ENCODE results near the gene MPP7.

Gene MPP7

DNA sequence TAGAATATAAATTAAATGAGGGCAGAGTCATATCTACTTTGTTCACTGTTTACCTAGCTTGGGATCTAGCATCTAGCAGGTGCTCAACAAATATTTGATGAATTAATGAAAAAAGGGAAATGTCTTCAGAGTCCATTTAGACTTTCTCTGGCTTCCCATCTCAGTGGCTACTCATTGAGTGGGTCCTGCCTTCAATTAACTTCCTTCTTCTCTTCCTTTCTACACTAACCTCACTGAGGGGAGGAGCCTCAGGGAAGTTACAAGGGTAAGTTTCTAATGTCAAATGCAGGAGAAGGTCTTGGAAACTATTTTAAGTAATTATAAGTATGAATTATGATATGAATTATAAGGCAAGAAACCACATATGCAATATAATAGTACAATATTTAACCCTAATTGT, 28.2 kb upstream of the MPP7 start:
- Histone ChIP-seq H4K20me1 (ENCODE audit: insufficient read depth, low read length, poor library complexity, severe bottlenecking) (no peaks in the 10 kb centered on the region), H3K79me2 (ENCODE audit: insufficient read depth, low read length) (no peaks in the 10 kb centered on the region), H3K36me3 (ENCODE audit: insufficient read depth, low read length) (no peaks in the 10 kb centered on the region), H3K9me3 (ENCODE audit: insufficient read depth, low read depth, low read length) (no peaks in the 10 kb centered on the region), H3F3A (ENCODE audit: low read depth) (peaks cover 5% of the 10 kb centered on the region; the same call in 1 of the 2 replicates), H3K4me2 (ENCODE audit: low read depth, low read length, poor library complexity, severe bottlenecking) (peak overlapping the region; percentile 21), H3K27me3 (ENCODE audit: insufficient read depth, low read length, poor library complexity, severe bottlenecking) (no peaks in the 10 kb centered on the region), H3K4me3 (ENCODE audit: low read length, poor library complexity, severe bottlenecking) (peak overlapping the region; percentile 12), H2AFZ (ENCODE audit: low read length) (peak overlapping the region; percentile 24; the same call in 1 of the 2 replicates), H3K9me2 (replicated peaks; ENCODE audit: low read depth, low read length) (no peaks in the 10 kb centered on the region), H3K9ac (ENCODE audit: low read depth, low read length, poor library complexity, severe bottlenecking) (no peak overlapping the region), H3K4me1 (ENCODE audit: insufficient read depth, low read length, poor library complexity, severe bottlenecking) (peaks cover 43% of the 10 kb centered on the region)
- no peak for TF ChIP-seq EZH2phosphoT487 (IDR thresholded peaks at IDR 0.05; ENCODE audit: borderline replicate concordance)
- TF ChIP-seq, protein P1, sequence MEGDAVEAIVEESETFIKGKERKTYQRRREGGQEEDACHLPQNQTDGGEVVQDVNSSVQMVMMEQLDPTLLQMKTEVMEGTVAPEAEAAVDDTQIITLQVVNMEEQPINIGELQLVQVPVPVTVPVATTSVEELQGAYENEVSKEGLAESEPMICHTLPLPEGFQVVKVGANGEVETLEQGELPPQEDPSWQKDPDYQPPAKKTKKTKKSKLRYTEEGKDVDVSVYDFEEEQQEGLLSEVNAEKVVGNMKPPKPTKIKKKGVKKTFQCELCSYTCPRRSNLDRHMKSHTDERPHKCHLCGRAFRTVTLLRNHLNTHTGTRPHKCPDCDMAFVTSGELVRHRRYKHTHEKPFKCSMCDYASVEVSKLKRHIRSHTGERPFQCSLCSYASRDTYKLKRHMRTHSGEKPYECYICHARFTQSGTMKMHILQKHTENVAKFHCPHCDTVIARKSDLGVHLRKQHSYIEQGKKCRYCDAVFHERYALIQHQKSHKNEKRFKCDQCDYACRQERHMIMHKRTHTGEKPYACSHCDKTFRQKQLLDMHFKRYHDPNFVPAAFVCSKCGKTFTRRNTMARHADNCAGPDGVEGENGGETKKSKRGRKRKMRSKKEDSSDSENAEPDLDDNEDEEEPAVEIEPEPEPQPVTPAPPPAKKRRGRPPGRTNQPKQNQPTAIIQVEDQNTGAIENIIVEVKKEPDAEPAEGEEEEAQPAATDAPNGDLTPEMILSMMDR (conservative IDR thresholded peaks at IDR 0.05; ENCODE audit: low read length): no peak

DNA sequence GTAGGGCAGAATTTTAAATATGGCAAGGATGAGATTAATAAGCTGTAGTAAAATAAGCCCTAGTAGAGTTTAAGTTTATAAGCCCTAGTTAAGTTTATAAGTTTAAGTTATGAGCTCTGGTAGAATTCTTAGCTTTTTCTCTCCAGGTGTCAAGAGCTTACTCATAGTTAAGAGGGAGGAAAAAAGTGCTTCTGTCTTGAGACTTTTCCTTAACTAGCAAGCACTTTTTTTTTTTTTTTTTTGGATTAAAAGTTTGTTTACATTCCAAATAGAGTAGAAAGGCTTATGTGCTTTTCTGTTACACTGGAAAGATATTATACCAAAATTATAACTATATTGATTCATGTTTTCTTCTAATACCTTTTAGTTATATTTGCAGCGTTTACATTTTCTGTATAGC, 25.5 kb upstream of the MPP7 start:
- no peaks in the 10 kb centered on the region for H3K27me3 ChIP-seq (ENCODE audit: insufficient read depth, low read length, poor library complexity, severe bottlenecking)
- H3K9me2 ChIP-seq (replicated peaks; ENCODE audit: low read depth, low read length): no peaks in the 10 kb centered on the region
- H3K36me3 ChIP-seq (ENCODE audit: insufficient read depth, low read length): no peaks in the 10 kb centered on the region
- no peaks in the 10 kb centered on the region; the same call in 1 of the 2 replicates for H3F3A ChIP-seq (ENCODE audit: low read depth)
- peaks cover 29% of the 10 kb centered on the region for H3K4me1 ChIP-seq (ENCODE audit: insufficient read depth, low read length, poor library complexity, severe bottlenecking)
- no peak overlapping the region for H3K4me3 ChIP-seq (ENCODE audit: low read length, poor library complexity, severe bottlenecking)
- H2AFZ ChIP-seq (ENCODE audit: low read length): no peak overlapping the region
- no peaks in the 10 kb centered on the region for H3K79me2 ChIP-seq (ENCODE audit: insufficient read depth, low read length)
- no peak overlapping the region for H3K4me2 ChIP-seq (ENCODE audit: low read depth, low read length, poor library complexity, severe bottlenecking)
- H4K20me1 ChIP-seq (ENCODE audit: insufficient read depth, low read length, poor library complexity, severe bottlenecking): no peaks in the 10 kb centered on the region
- TF ChIP-seq, protein P1 (conservative IDR thresholded peaks at IDR 0.05; ENCODE audit: low read length): no peak
- TF ChIP-seq EZH2phosphoT487 (IDR thresholded peaks at IDR 0.05; ENCODE audit: borderline replicate concordance): no peak
- no peaks in the 10 kb centered on the region for H3K9me3 ChIP-seq (ENCODE audit: insufficient read depth, low read depth, low read length)
- no peak overlapping the region for H3K9ac ChIP-seq (ENCODE audit: low read depth, low read length, poor library complexity, severe bottlenecking)

DNA sequence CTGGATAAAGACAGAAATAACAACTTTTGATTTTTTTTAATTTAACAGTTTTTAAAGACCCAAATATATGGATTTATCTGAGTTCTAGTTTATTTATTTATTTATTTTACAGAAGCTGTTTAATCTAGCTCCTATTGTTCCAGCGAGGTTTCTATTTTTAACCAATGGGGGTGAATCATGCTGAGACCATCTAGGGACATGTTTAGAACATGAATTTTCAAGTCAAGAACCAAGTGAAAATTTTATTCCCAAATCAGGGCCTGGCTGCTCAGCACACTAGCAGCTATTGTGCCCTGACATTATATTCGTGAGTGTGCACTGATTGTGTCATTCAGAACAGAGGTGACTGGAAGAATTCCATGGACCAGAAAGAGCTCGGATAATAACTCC, 24.6 kb upstream of the MPP7 start:
- H3K79me2 ChIP-seq (ENCODE audit: insufficient read depth, low read length): no peaks in the 10 kb centered on the region
- no peaks in the 10 kb centered on the region; the same call in 1 of the 2 replicates for H3F3A ChIP-seq (ENCODE audit: low read depth)
- H3K36me3 ChIP-seq (ENCODE audit: insufficient read depth, low read length): no peaks in the 10 kb centered on the region
- H3K9ac ChIP-seq (ENCODE audit: low read depth, low read length, poor library complexity, severe bottlenecking): no peak overlapping the region
- peaks cover 25% of the 10 kb centered on the region for H3K4me1 ChIP-seq (ENCODE audit: insufficient read depth, low read length, poor library complexity, severe bottlenecking)
- H4K20me1 ChIP-seq (ENCODE audit: insufficient read depth, low read length, poor library complexity, severe bottlenecking): no peaks in the 10 kb centered on the region
- no peak overlapping the region for H2AFZ ChIP-seq (ENCODE audit: low read length)
- no peak overlapping the region for H3K4me2 ChIP-seq (ENCODE audit: low read depth, low read length, poor library complexity, severe bottlenecking)
- TF ChIP-seq, protein P1 (conservative IDR thresholded peaks at IDR 0.05; ENCODE audit: low read length): no peak
- no peak for TF ChIP-seq EZH2phosphoT487 (IDR thresholded peaks at IDR 0.05; ENCODE audit: borderline replicate concordance)
- no peaks in the 10 kb centered on the region for H3K9me3 ChIP-seq (ENCODE audit: insufficient read depth, low read depth, low read length)
- no peak overlapping the region for H3K4me3 ChIP-seq (ENCODE audit: low read length, poor library complexity, severe bottlenecking)
- no peaks in the 10 kb centered on the region for H3K27me3 ChIP-seq (ENCODE audit: insufficient read depth, low read length, poor library complexity, severe bottlenecking)
- no peaks in the 10 kb centered on the region for H3K9me2 ChIP-seq (replicated peaks; ENCODE audit: low read depth, low read length)
